Posterior vena cava (tissue), 2 donors: ENCODE results near the gene CLCNKA. TPM values are rescaled to one million over a fixed set of nuclear protein-coding genes. Genes with fewer than 3 reads are reported as not detected.
A peak's percentile ranks its signal among the peaks of the same experiment; 100 is the strongest.
"Not testable (repeated sequence)": the region's sequence is repeated elsewhere in the genome, so short reads cannot be mapped to it uniquely, and the experiment has no call there.

Source experiments
- DNase-seq: peaks from one replicate; pipeline ENCODE4 v3.0.0-alpha.2; 2020; ENCODE audit warnings: low spot score
- intact Hi-C, 2 donors: fragments of 100-400 bp; cut with DNase I; formaldehyde crosslinking; loops; one replicate each; pipeline versions ENCODE4 v1.14.1 to v1.14.2; 2022 to 2023
- total RNA-seq, 2 donors: library from RNA; stranded (reverse); fragmentation: NEBNext Ultra II Directional; extraction: Animal tissue kit (Norgen Biotek cat#: 25700); gene quantifications; one replicate each; pipeline ENCODE4 v1.2.1, GENCODE V29; 2021
- donor health status: DM: yes; HTN: yes; CAD: no.
- donor health status: DM: yes; HTN: yes; CAD: no.

The CLCNKA gene
- total RNA-seq, 2 donors from 2014 or later: 0.51 to 0.90 TPM

GRCh38 chr1:15994590-15995351 lies 27.1 kb upstream of the CLCNKA start:
- DNase-seq: peak; percentile 92

GRCh38 chr1:15997076-15997585 lies 24.7 kb upstream of the CLCNKA start:
- peak; percentile 67 for DNase-seq
- intact Hi-C loops: no loop called here

More at GRCh38 chr1:15994590-15995351, 27.1 kb upstream of the CLCNKA start:
- intact Hi-C loops: loop anchor here (2.0 to 5.0 kb wide), 2 partner anchors 202 kb away; no protein-coding TSS in a partner anchor

GRCh38 chr1:15997637-15998280 lies 24.1 kb upstream of the CLCNKA start:
- intact Hi-C loops: no loop called here

GRCh38 chr1:15998929-15999328 lies 22.9 kb upstream of the CLCNKA start:
- intact Hi-C loops: no loop called here
- DNase-seq: peak; percentile 34

More at GRCh38 chr1:15997637-15998280, 24.1 kb upstream of the CLCNKA start:
- peak; percentile 66 for DNase-seq

GRCh38 chr1:16001274-16001673 lies 20.6 kb upstream of the CLCNKA start:
- intact Hi-C loops: not testable (repeated sequence)
- DNase-seq: peak; percentile 22

GRCh38 chr1:16005597-16005996 lies 16.2 kb upstream of the CLCNKA start:
- DNase-seq: no peak
- intact Hi-C loops: loop anchor here in 1 of 2 donors (5.0 kb wide), 1 partner anchor 47 kb away; no protein-coding TSS in a partner anchor

GRCh38 chr1:16006010-16006409 lies 15.8 kb upstream of the CLCNKA start:
- intact Hi-C loops: loop anchor here in 1 of 2 donors (5.0 kb wide), 1 partner anchor 46 kb away; no protein-coding TSS in a partner anchor
- DNase-seq: no peak

- no peak for DNase-seq
- intact Hi-C loops: loop anchor here in 1 of 2 donors (5.0 kb wide), 1 partner anchor 45 kb away; no protein-coding TSS in a partner anchor
These were observed 15.0 kb upstream of the CLCNKA start for GRCh38 chr1:16006552-16007485.

GRCh38 chr1:16007671-16008341 lies 14.0 kb upstream of the CLCNKA start:
- DNase-seq: no peak
- intact Hi-C loops: loop anchor here (2.0 to 5.0 kb wide), 2 partner anchors 44 to 47 kb away; no protein-coding TSS in a partner anchor

GRCh38 chr1:16009030-16009460 lies 12.8 kb upstream of the CLCNKA start:
- intact Hi-C loops: loop anchor here (2.0 to 5.0 kb wide), 2 partner anchors 43 to 46 kb away; no protein-coding TSS in a partner anchor
- DNase-seq: peak; percentile 93

GRCh38 chr1:16009678-16010077 lies 12.2 kb upstream of the CLCNKA start:
- intact Hi-C loops: loop anchor here (2.0 to 5.0 kb wide), 3 partner anchors 21 to 45 kb away; no protein-coding TSS in a partner anchor
- DNase-seq: no peak

- no peak for DNase-seq
- intact Hi-C loops: loop anchor here in 1 of 2 donors (2.0 kb wide), 1 partner anchor 20 kb away; no protein-coding TSS in a partner anchor
These were observed 11.0 kb upstream of the CLCNKA start for GRCh38 chr1:16010837-16011236.

GRCh38 chr1:16011936-16012589 lies 9.8 kb upstream of the CLCNKA start:
- intact Hi-C loops: loop anchor here in 1 of 2 donors (2.0 kb wide), 1 partner anchor 19 kb away; no protein-coding TSS in a partner anchor
- DNase-seq: no peak

- DNase-seq: peak; percentile 93
- intact Hi-C loops: no loop called here
These were observed 9.1 kb upstream of the CLCNKA start for GRCh38 chr1:16012590-16013219.

- intact Hi-C loops: no loop called here
- no peak for DNase-seq
These were observed 8.5 kb upstream of the CLCNKA start for GRCh38 chr1:16013220-16013907.

- no peak for DNase-seq
- intact Hi-C loops: no loop called here
These were observed 8.0 kb upstream of the CLCNKA start for GRCh38 chr1:16013908-16014258.
